K562 (cell line): ENCODE data around the gene HPDL. TPM values are rescaled to one million over a fixed set of nuclear protein-coding genes. Genes with fewer than 3 reads are reported as not detected.
A peak's percentile ranks its signal among the peaks of the same experiment; 100 is the strongest.

Experiments
- ATAC-seq: fragments of 200-7000 bp; cut with Tn5 transposase; 3 replicates; pipeline ENCODE4 v1.9.1; 2020; ENCODE audit warnings: moderate library complexity
- BruUV-seq: library from RNA; stranded (reverse); fragments of 400-500 nt; replicated peaks from 2 replicates; lab custom pipeline; 2021; lab: Mats Ljungman, UMichigan
- CTCF ChIA-PET: fragments of 300-600 bp; formaldehyde crosslinking; extraction: SDS; loops from one replicate; lab custom pipeline; 2021; ENCODE audit warnings: low intra/inter-chr PET ratio; lab: Yijun Ruan, JAX
- POLR2A ChIA-PET: fragments of 300-600, 350-650 bp; sonication (Branson Sonifier 250); formaldehyde crosslinking; extraction: SDS; loops from one replicate; lab custom pipeline; 2021; ENCODE audit warnings: antibody characterized with exemption, inconsistent platforms; lab: Yijun Ruan, JAX
- DNase-seq, 4 experiments: peaks; one replicate each; pipeline versions ENCODE4 v3.0.0 to v3.0.0-alpha.2; 2011 to 2018; ENCODE audit warnings: low spot score in 3 of 4, mixed read lengths in 3 of 4; ENCODE audit errors: extremely low read depth in 1 of 4
- FAIRE-seq: peaks from 2 replicates; lab custom pipeline; 2011; peaks lifted over from hg19 to GRCh38; lab: Jason Lieb, UNC
- H2AFZ ChIP-seq: 2 replicates; pipeline ENCODE4 v1.6.0; 2011; ENCODE audit warnings: low read depth, low read length, control low read depth, inconsistent platforms
- H3K27ac ChIP-seq: fragments of 200-600 bp; 3 replicates; pipeline ENCODE4 v1.8.0; 2011; ENCODE audit warnings: low read depth, mild to moderate bottlenecking, control low read depth, inconsistent platforms, low read length, moderate library complexity, mixed read lengths; ENCODE audit errors: extremely low read depth
- H3K27me3 ChIP-seq, 2 experiments: fragments of 300-600 bp in 1 of 2; 2 replicates in 1 of 2; 3 replicates in 1 of 2; pipeline versions ENCODE4 v1.6.0 to v1.8.0; 2011; ENCODE audit warnings: inconsistent platforms in 2 of 2, low read length in 2 of 2, mild to moderate bottlenecking in 1 of 2, mixed read lengths in 1 of 2, moderate library complexity in 1 of 2; ENCODE audit not compliant: control insufficient read depth in 2 of 2, insufficient read depth in 2 of 2
- H3K36me3 ChIP-seq: fragments of 300-600 bp; 3 replicates; pipeline ENCODE4 v1.8.0; 2011; ENCODE audit warnings: mild to moderate bottlenecking, low read length, inconsistent platforms; ENCODE audit not compliant: control insufficient read depth, insufficient read depth
- H3K4me1 ChIP-seq, 2 experiments: fragments of 200-600 bp in 1 of 2; replicated peaks in 1 of 2; 2 replicates in 1 of 2; 3 replicates in 1 of 2; pipeline versions ENCODE4 v1.5.1 to v1.8.0; 2011; ENCODE audit warnings: inconsistent platforms in 2 of 2, low read length in 2 of 2, mild to moderate bottlenecking in 1 of 2, mixed read lengths in 1 of 2, moderate library complexity in 1 of 2; ENCODE audit not compliant: control insufficient read depth in 2 of 2, insufficient read depth in 2 of 2
- H3K4me2 ChIP-seq: 2 replicates; pipeline ENCODE4 v1.6.1; 2011; ENCODE audit warnings: low read length, control low read depth, inconsistent platforms, mixed read lengths; ENCODE audit not compliant: insufficient read depth
- H3K4me3 ChIP-seq: fragments of 200-600 bp; sonication (generic), shearing (Covaris generic); 2 replicates; pipeline ENCODE4 v1.5.1; 2016; ENCODE audit warnings: control low read depth, inconsistent platforms
- H3K79me2 ChIP-seq: fragments of 200-600 bp; 3 replicates; pipeline ENCODE4 v1.8.0; 2011; ENCODE audit warnings: low read length, inconsistent platforms; ENCODE audit not compliant: control insufficient read depth, insufficient read depth
- H3K9ac ChIP-seq, 2 experiments: 2 replicates each; pipeline versions ENCODE4 v1.6.0 to v1.6.1; 2011; ENCODE audit warnings: low read depth in 2 of 2, low read length in 2 of 2, control low read depth in 1 of 2, inconsistent platforms in 1 of 2, mild to moderate bottlenecking in 1 of 2, mixed read lengths in 1 of 2; ENCODE audit not compliant: insufficient read depth in 1 of 2
- H3K9me1 ChIP-seq: one replicate; pipeline ENCODE4 v1.6.0; 2011; ENCODE audit warnings: inconsistent platforms, mild to moderate bottlenecking, low read length, moderate library complexity; ENCODE audit not compliant: control insufficient read depth, insufficient read depth
- H3K9me3 ChIP-seq: replicated peaks from 2 replicates; pipeline ENCODE4 v1.5.1; 2011; ENCODE audit warnings: low read depth, low read length, inconsistent platforms; ENCODE audit not compliant: control insufficient read depth, insufficient read depth
- H4K20me1 ChIP-seq: replicated peaks from 2 replicates; pipeline ENCODE4 v1.6.1; 2011; ENCODE audit warnings: low read length, inconsistent platforms, mixed read lengths; ENCODE audit not compliant: control insufficient read depth, insufficient read depth
- ATF7 ChIP-seq: fragments of 450-650 bp; IDR thresholded peaks from 2 replicates; pipeline ENCODE4 v1.7.1; 2014; ENCODE audit warnings: mild to moderate bottlenecking, moderate library complexity
- CTCF ChIP-seq, 3 experiments: IDR thresholded peaks in 2 of 3; conservative IDR thresholded peaks in 1 of 3; 2 replicates each; pipeline ENCODE4 v1.5.1; 2011 to 2012; ENCODE audit warnings: low read length in 3 of 3, mild to moderate bottlenecking in 3 of 3, control low read depth in 2 of 3, improper control_type of control experiment in 1 of 3, inconsistent platforms in 1 of 3, low read depth in 1 of 3, mixed read lengths in 1 of 3, moderate library complexity in 1 of 3; ENCODE audit not compliant: insufficient read depth in 2 of 3
- NR2C1 ChIP-seq, 2 experiments: fragments of 450-650 bp; IDR thresholded peaks; 2 replicates each; pipeline ENCODE4 v1.6.1; 2017; ENCODE audit warnings: mild to moderate bottlenecking in 2 of 2, antibody characterized with exemption in 1 of 2, inconsistent platforms in 1 of 2, missing compliant biosample characterization in 1 of 2, missing genetic modification characterization in 1 of 2
- WGBS: fragments of 100-300 bp; shearing (Covaris generic); methylation state at CpG from one replicate; pipeline ENCODE4 v1.1.6; 2016; ENCODE audit warnings: low coverage, mixed read lengths; ENCODE audit not compliant: insufficient coverage; ENCODE audit errors: missing lambda C conversion rate; 5-methylcytosine and 5-hydroxymethylcytosine counted together
- in situ Hi-C: fragments of 300-500 bp; cut with MboI; formaldehyde crosslinking; loops from 4 replicates; pipeline ENCODE4 v1.15.0; 2018; ENCODE audit warnings: inconsistent platforms, mixed read lengths
- intact Hi-C: fragments of 100-400 bp; cut with micrococcal nuclease; formaldehyde crosslinking; loops from 2 replicates; pipeline ENCODE4 v1.14.2; 2022
- polyA plus RNA-seq, 8 experiments: library from polyadenylated mRNA; depleted of rRNA in 4 of 8; stranded (reverse) in 5 of 8; unstranded in 3 of 8; fragments of >200 nt; fragmentation: Nextera tagmentation in 2 of 8; fragmentation: Illumina TruSeq in 1 of 8; extraction: Ambion mirVana in 2 of 8; extraction: Trizol in 1 of 8; gene quantifications; 2 replicates each; pipeline versions ENCODE4 v1.2.1 to v1.2.3, GENCODE V29; 2011 to 2014; ENCODE audit warnings: inconsistent platforms in 1 of 8, missing spikeins in 1 of 8
- total RNA-seq, 7 experiments: library from RNA; depleted of rRNA in 6 of 7; stranded (reverse); fragments of >200 nt in 6 of 7; fragmentation: Illumina TruSeq in 2 of 7; extraction: Trizol in 2 of 7; gene quantifications; 2 replicates each; pipeline versions ENCODE4 v1.2.1 to v1.2.3, GENCODE V29; 2011 to 2021; ENCODE audit warnings: low replicate concordance in 1 of 7

HPDL gene
- total and polyA plus RNA-seq, 9 of the 15 experiments (the other 6 are each of a cell fraction or from before 2014, with no cell fraction given): not detected

GRCh38 chr1:45332346-45332720 is 5.6 kb downstream of the HPDL start (continued):
- TF ChIP-seq NR2C1 (IDR thresholded peaks at IDR 0.05) (no peak), NR2C1 (tag; IDR thresholded peaks at IDR 0.05) (no peak)

- BruUV-seq: no TSS peak
- in situ Hi-C loops: no loop called here
- ATAC-seq (peak; percentile 66), DNase-seq (no peak), FAIRE-seq (no peak)
- Histone ChIP-seq H3K79me2 (peaks cover 16% of the 10 kb centered on the region; the same call in 2 of the 3 replicates), H3K4me1 (peaks cover 8 to 15% of the 10 kb centered on the region in 2 experiments; a peak in 3 of 5 replicates), H3K9ac (peak overlapping the region in 1 of 2 experiments; percentile 31; a peak in 2 of 4 replicates), H3K27me3 (no peaks in the 10 kb centered on the region), H3K4me3 (no peak overlapping the region), H2AFZ (no peak overlapping the region), H3K36me3 (peaks cover 39% of the 10 kb centered on the region), H3K9me1 (peaks cover 2% of the 10 kb centered on the region), H3K27ac (no peak overlapping the region), H4K20me1 (no peaks in the 10 kb centered on the region), H3K4me2 (no peak overlapping the region), H3K9me3 (peaks cover 9% of the 10 kb centered on the region)
- 62% methylated on average over 9 of the region's 9 CpGs for WGBS
- TF ChIP-seq CTCF (IDR thresholded peaks at IDR 0.05 in 2 of 3, conservative IDR thresholded peaks at IDR 0.05 in 1 of 3; ENCODE audit: insufficient read depth in 2 of 3, low read depth in 1 of 3, low read length in 3 of 3): peak in 2 of 3 experiments; percentile 2 to 19; a peak in 1 of 6 replicates
- no peak for TF ChIP-seq ATF7
- ChIA-PET POLR2A (interaction anchor here (0.8 to 1.5 kb wide), 4 partner anchors 10 to 515 kb away, joined by 3 to 8 read pairs (median 4); no protein-coding TSS in a partner anchor), CTCF (interaction anchor here (0.6 kb wide), 1 partner anchor 603 kb away, joined by 3 read pairs; the partner anchor contains the start of gene RNU5D-1)
- intact Hi-C loops: no loop called here
These were observed 7.9 kb downstream of the HPDL start for GRCh38 chr1:45334308-45335245.
